Stimulated activated CD8-positive, alpha-beta memory T cell treated with anti-CD3 and anti-CD28 coated beads, Interleukin-2, amount 100 ng/mL, for 1 hour (primary cell): Measurements from ENCODE around the gene MBNL2.

ENCODE experiments used
- DNase-seq, 2 donors: peaks; one replicate each; pipeline ENCODE4 v3.0.0-alpha.2; 2020; ENCODE audit warnings: low read depth in 2 of 2

The MBNL2 gene

GRCh38 chr13:97381189-97381588, 159.1 kb downstream of the MBNL2 start:
- no peak for DNase-seq

- no peak for DNase-seq
Measured at GRCh38 chr13:97382276-97382675, 160.1 kb downstream of the MBNL2 start.

GRCh38 chr13:97384371-97384770, 162.2 kb downstream of the MBNL2 start:
- DNase-seq, result no peak

GRCh38 chr13:97385146-97385545, 163.0 kb downstream of the MBNL2 start:
- DNase-seq, result no peak

- no peak for DNase-seq
Measured at GRCh38 chr13:97385854-97386253, 163.7 kb downstream of the MBNL2 start.

- DNase-seq, result no peak
Measured at GRCh38 chr13:97386801-97387484, 164.8 kb downstream of the MBNL2 start.

- DNase-seq, result no peak
Measured at GRCh38 chr13:97387485-97387839, 165.3 kb downstream of the MBNL2 start.

GRCh38 chr13:97387890-97388289, 165.8 kb downstream of the MBNL2 start:
- no peak for DNase-seq

- DNase-seq, result no peak
Measured at GRCh38 chr13:97388373-97388772, 166.2 kb downstream of the MBNL2 start.

GRCh38 chr13:97390941-97391600, 168.9 kb downstream of the MBNL2 start:
- DNase-seq, result no peak

GRCh38 chr13:97392020-97392419, 169.9 kb downstream of the MBNL2 start:
- no peak for DNase-seq

- DNase-seq, result no peak
Measured at GRCh38 chr13:97394542-97394941, 172.4 kb downstream of the MBNL2 start.

- no peak for DNase-seq
Measured at GRCh38 chr13:97395447-97396136, 173.5 kb downstream of the MBNL2 start.

GRCh38 chr13:97397267-97397666, 175.1 kb downstream of the MBNL2 start:
- DNase-seq, result no peak

GRCh38 chr13:97401421-97401820, 179.3 kb downstream of the MBNL2 start:
- no peak for DNase-seq

GRCh38 chr13:97403893-97404750, 182.0 kb downstream of the MBNL2 start:
- no peak for DNase-seq

GRCh38 chr13:97407540-97407939, 185.4 kb downstream of the MBNL2 start:
- no peak for DNase-seq

GRCh38 chr13:97408938-97409337, 186.8 kb downstream of the MBNL2 start:
- DNase-seq, result no peak

- no peak for DNase-seq
Measured at GRCh38 chr13:97411984-97412383, 189.9 kb downstream of the MBNL2 start.

- no peak for DNase-seq
Measured at GRCh38 chr13:97413694-97414093, 191.6 kb downstream of the MBNL2 start.

- no peak for DNase-seq
Measured at GRCh38 chr13:97414392-97414791, 192.3 kb downstream of the MBNL2 start.

GRCh38 chr13:97417698-97418097, 195.6 kb downstream of the MBNL2 start:
- no peak for DNase-seq
